Uterus (tissue), 2 donors: ENCODE results near the gene PPP3CB.

ENCODE experiments used
- POLR2A ChIP-seq, 2 donors: fragments of 450-650 bp; IDR thresholded peaks; one replicate each; pipeline ENCODE4 v1.6.1; 2016; ENCODE audit warnings: antibody characterized with exemption in 2 of 2, mild to moderate bottlenecking in 1 of 2, moderate library complexity in 1 of 2
- TF ChIP-seq, protein P1 (sequence below), 4 experiments: fragments of 200-600 bp in 2 of 4; fragments of 450-650 bp in 2 of 4; sonication (generic) in 2 of 4; IDR thresholded peaks; one replicate each; pipeline ENCODE4 v1.5.1; 2016 to 2019; ENCODE audit warnings: antibody characterized with exemption in 4 of 4, mild to moderate bottlenecking in 2 of 4, moderate library complexity in 1 of 4

DNA sequence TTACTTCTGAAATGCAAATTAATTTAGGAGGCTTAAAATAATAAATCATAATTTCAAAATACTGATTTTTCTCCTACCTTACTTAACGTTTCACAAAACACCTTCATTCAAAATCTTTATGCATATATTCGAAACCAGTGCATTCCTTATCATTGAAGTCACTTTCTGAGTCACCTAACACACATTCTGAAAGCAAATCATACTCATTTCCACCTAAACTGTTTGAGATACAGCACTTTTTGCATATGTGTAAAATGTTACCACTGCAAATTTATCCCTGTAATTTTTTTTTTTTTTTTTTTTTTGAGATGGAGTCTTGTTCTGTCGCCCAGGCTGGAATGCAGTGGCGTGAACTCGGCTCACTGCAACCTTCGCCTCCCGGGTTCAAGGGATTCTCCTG lies 15.7 kb downstream of the PPP3CB start:
- TF ChIP-seq, protein P1, sequence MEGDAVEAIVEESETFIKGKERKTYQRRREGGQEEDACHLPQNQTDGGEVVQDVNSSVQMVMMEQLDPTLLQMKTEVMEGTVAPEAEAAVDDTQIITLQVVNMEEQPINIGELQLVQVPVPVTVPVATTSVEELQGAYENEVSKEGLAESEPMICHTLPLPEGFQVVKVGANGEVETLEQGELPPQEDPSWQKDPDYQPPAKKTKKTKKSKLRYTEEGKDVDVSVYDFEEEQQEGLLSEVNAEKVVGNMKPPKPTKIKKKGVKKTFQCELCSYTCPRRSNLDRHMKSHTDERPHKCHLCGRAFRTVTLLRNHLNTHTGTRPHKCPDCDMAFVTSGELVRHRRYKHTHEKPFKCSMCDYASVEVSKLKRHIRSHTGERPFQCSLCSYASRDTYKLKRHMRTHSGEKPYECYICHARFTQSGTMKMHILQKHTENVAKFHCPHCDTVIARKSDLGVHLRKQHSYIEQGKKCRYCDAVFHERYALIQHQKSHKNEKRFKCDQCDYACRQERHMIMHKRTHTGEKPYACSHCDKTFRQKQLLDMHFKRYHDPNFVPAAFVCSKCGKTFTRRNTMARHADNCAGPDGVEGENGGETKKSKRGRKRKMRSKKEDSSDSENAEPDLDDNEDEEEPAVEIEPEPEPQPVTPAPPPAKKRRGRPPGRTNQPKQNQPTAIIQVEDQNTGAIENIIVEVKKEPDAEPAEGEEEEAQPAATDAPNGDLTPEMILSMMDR (IDR thresholded peaks at IDR 0.05): no peak
- no peak for TF ChIP-seq POLR2A (IDR thresholded peaks at IDR 0.05)
